Stimulated activated CD4-positive, alpha-beta T cell treated with anti-CD3 and anti-CD28 coated beads, Interleukin-4, amount 100 ng/mL, for 48 hours (primary cell): ENCODE data around the gene TBC1D26.
"Not testable (repeated sequence)": the region's sequence is repeated elsewhere in the genome, so short reads cannot be mapped to it uniquely, and the experiment has no call there.

Experiments
- DNase-seq, 2 donors: peaks; one replicate each; pipeline ENCODE4 v3.0.0-alpha.2; 2020; ENCODE audit warnings: low read depth in 2 of 2

TBC1D26 gene

GRCh38 chr17:15744074-15744676 lies 12.1 kb downstream of the TBC1D26 start:
- no peak for DNase-seq

- no peak for DNase-seq
Measured at GRCh38 chr17:15744885-15745284, 12.8 kb downstream of the TBC1D26 start.

- not testable (repeated sequence) for DNase-seq
Measured at GRCh38 chr17:15749403-15749802, 17.3 kb downstream of the TBC1D26 start.

GRCh38 chr17:15768865-15769533 lies 36.9 kb downstream of the TBC1D26 start:
- not testable (repeated sequence) for DNase-seq

- not testable (repeated sequence) for DNase-seq
Measured at GRCh38 chr17:15770679-15771078, 38.6 kb downstream of the TBC1D26 start.

GRCh38 chr17:15776871-15777270 lies 44.8 kb downstream of the TBC1D26 start:
- no peak for DNase-seq

- no peak for DNase-seq
Measured at GRCh38 chr17:15777297-15777696, 45.2 kb downstream of the TBC1D26 start.

GRCh38 chr17:15777717-15778116 lies 45.6 kb downstream of the TBC1D26 start:
- DNase-seq, result no peak

GRCh38 chr17:15779119-15779518 lies 47.0 kb downstream of the TBC1D26 start:
- DNase-seq, result no peak

- DNase-seq, result no peak
Measured at GRCh38 chr17:15780188-15780587, 48.1 kb downstream of the TBC1D26 start.

- no peak for DNase-seq
Measured at GRCh38 chr17:15782866-15783265, 50.8 kb downstream of the TBC1D26 start.

- DNase-seq, result no peak
Measured at GRCh38 chr17:15783461-15783860, 51.4 kb downstream of the TBC1D26 start.

GRCh38 chr17:15784351-15784750 lies 52.3 kb downstream of the TBC1D26 start:
- DNase-seq, result not testable (repeated sequence)

GRCh38 chr17:15787363-15788075 lies 55.4 kb downstream of the TBC1D26 start:
- DNase-seq, result not testable (repeated sequence)

GRCh38 chr17:15788365-15788764 lies 56.3 kb downstream of the TBC1D26 start:
- not testable (repeated sequence) for DNase-seq
